ENCODE data around the gene RIOK2.
"Not testable (repeated sequence)": the region's sequence is repeated elsewhere in the genome, so short reads cannot be mapped to it uniquely, and the experiment has no call there.

Gene RIOK2

DNA sequence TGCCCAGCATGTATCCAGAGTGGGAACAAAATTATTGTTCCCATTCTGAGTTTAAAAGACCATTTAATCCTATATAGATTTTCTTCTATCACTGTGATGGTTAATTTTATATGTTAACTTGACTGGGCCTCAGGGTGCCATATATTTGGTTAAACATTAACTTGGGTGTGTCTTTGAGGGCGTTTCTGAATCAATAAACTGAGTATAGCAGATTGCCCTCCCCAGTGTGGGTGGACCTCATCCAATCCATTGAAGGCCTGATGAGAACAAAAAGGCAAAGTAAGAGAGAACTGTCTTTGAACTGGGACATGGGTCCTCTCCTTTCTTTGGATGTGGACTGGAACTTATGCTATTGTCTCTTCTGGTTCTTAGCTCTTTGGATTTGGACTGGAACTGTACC lies 17.3 kb downstream of the RIOK2 start:
- no peak for DNase-seq

DNA sequence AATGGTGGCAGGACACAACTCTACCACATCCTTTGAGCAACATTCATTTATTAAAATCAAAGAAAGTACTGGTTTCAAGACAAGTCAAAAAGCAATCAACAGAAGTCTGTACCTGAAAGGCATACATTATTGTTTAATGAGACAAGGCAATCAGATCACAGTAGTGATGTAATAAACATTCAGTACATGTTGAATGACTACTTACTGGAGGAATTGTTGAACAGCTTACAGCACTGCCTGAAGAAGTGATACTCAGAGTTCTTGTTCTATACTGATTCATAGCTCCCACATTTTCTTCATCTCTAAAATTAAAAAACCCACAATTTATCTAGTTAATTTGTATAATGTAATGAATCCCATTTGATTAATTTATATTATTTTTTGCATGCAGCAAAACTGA lies 18.2 kb downstream of the RIOK2 start:
- DNase-seq: no peak

DNA sequence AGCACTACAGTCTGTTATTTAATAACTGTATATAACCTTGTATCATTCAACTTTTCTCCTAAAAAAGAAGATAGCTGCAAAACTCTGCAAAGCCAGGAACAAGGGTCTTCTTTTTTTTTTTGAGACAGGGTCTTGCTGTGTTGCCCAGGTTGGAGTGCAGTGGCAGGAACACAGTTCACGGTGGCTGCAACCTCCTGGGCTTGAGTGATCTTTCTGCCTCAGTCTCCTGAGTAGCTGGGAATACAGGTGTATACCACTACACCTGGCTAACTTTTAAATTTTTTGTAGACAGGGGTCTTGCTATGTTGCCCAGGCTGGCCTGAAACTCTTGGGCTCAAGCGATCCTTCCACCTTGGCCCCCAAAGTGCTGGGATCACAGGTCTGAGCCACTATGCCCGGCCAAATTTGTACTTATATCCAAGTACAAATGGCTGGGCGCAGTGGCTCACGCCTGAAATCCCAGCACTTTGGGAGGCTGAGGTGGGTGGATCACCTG lies 19.2 kb downstream of the RIOK2 start:
- no peak for DNase-seq

DNA sequence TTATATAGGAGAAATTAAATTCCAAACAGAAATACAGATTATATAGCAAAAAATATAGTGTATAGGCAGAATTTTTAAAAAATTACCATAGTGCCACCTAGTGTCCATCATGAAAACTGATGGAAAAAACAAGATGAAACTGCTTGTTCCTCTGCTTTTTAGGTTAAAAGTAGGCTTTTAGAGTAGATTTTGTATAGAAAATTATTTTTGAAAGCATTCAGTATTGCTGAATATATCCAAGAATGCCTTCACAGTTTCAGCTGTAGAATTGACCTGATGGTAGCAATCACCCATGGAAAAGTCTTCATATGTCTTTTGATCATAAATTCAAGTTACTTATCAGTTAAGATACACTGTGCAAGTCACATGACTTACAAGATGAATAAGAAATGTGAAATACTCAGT lies 19.7 kb downstream of the RIOK2 start:
- no peak for DNase-seq

DNA sequence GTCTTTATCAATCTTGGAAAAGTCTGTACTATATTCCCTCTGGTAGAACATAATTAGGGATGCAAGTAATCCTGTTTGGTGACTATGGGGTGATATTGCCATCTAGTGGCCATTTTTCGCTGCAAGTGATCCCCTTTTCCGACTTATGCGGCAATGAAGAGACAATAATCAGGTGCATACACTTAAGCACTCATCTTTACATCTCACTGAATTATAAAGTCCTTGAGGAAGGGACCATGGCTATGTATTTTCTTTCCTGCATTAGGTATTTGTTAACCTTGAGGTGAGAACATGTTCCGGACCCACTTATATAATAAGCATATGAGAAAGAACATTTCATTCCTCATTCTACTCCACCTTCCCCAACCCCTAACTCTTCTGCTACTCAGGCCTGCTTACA lies 21.0 kb downstream of the RIOK2 start:
- peak; percentile 50 for DNase-seq

DNA sequence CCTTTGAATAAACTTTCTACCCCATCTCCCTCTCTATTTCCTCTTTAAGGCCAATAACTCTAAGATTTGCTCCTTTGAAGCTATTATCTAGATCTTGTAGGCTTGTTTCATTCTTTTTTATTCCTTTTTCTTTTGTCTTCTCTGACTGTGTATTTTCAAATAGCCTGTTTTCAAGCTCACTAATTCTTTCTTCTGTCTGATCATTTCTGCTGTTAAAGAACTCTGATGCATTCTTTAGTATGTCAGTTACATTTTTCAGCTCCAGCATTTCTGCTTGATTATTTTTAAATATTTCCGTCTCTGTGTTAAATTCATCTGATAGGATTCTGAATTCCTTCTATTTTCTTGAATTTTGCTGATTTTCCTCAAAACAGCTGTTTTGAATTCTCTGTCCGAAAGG lies 25.4 kb downstream of the RIOK2 start:
- DNase-seq: no peak

DNA sequence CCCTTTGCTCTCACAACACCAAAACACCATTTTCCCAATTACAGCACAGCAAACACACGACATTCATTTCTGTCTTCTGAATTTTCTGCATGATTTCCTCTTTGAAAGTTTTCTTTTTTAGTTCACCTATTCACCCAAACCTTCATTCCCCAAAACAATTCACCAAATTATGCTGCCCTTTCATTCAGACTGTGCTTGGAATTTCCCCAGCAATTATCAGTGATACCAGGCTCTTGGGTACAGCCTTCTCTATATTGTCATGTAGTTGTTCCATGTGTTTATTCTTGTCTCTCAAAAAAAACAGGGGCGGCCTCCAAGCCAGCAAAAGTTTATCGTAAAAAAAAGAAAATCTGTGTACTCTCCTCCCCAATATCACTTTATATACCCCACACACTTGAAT lies 31.7 kb downstream of the RIOK2 start:
- DNase-seq: no peak

DNA sequence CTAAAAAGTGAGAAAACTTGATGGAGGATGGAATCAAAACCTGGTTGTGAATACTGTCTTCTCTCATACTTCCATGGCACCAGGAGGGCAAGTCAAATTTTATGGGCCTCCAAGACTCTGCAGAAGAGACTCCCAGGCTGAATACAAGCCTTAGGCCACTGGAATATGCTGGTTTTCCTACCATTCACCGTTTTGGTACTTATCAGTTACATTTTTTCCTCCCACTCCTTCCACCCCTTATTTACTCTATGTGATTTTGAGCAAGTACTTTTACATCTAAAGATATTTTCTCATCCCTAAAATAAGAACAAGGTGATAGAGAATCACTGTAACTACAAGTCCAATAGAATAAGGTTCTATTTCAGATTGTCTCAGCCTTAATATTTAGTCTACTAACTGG lies 32.6 kb downstream of the RIOK2 start:
- no peak for DNase-seq

DNA sequence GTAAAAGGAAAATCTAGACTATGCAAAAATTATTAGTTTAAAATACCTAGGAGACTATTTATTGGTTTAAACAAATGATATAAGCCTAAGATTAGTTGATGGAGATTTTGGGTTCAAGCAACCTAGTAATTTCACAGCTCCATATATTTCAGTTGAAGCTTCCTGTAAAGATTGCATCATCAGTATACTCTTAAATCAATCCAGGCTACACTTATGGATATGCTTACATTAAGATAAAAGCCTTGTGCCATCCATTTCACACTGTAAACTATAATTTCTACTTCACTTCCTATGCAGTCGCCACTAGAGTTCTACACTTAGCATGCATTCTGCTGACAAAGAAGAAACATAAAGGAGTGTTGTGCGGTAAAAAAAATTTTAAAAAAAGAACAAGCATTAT lies 33.3 kb downstream of the RIOK2 start:
- no peak for DNase-seq

DNA sequence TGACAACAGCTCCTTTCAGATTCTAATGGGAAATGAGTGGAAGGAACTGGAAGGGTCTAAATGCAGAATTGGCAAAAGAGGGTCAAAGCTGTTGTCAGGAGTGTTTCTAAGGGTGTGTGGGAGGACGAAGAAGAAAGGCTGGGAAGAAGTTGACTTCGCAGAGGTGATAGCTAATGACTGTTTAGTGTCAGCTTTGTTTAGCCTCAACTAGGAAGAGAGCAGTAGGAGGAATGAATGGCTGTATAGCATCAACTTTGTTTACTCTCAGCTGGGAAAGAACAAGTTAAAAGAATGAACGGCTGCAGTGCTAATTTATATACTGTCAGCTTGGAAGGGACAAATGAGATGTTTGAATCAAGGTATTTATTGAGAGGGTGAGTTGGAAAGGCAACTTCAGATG lies 34.8 kb downstream of the RIOK2 start:
- no peak for DNase-seq

DNA sequence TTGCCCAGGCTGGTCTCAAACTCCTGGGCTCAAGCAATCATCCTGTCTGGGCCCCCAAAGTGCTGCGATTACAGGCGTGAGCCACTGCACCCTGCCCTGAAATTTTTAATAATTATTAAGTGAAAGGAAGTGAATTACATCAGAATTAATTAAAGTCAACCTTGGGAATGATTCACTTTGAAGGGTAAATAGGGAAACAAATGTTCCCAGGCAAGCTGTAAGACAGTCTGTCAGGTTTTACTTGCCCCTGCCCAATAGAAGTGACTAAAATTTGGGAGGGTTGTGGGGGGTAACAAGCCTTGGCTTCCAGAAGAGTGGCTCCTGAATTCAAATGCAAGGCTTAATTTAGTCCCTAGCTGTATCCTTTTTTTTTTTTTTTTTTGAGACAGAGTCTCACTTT lies 39.3 kb downstream of the RIOK2 start:
- no peak for DNase-seq

DNA sequence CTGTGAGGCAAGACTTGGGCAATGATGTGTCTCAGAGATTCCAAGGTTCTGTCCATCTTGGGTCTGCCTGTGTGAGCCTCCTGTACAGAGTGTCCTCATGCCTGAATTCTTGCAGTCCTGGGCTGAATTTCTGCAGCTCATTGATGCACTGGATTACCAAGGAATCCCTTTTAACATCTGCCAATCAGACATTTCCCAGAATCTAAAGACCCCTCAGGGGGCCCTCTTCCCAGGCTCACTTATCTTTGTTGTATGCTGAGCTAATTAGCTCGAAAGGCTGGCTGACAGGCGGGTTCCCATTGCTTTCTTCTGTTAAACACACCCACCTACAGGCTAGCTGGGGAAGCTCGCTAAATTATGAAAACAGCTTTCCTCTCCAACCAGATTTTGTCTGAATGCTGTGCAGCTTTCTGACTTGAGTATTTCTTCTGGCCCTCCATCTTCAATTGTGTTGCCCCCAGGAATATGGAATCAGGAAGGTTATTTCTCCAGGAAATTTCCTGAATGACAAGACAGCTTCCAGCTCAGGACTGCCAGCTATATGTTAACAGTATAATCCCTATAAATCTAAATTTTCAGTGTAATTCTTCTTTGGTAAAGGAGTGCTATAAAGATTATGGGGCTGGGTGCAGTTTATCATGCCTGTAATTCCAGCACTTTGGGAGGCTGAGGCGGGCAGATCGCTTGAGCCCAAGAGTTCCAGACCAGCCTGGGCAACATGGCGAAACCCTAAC lies 40.4 kb downstream of the RIOK2 start, which contains the start of gene LIX1:
Gene LIX1, minus strand, starts transcription at position 91 of the 734 bp plus-strand sequence. Its CDS starts 35 bp downstream, at position 56.
- DNase-seq: peak; percentile 43

DNA sequence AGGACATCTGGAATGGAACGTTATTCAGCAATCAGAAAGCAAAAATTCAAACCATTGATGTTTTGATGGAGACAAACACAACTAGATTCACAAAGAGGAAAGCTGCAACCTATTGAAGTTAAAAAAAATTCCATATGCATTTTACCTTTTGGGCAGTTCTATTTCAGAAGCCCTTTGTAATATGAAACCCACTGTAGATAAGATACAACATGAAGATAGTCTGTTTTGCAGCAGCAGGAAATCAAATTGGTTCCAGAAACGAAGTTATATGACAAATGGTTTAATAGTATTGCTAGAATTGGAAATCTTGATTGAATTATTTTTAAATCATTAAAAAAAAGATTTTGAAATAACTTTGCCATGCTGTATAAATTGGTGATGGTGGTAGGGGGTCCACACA lies 41.5 kb downstream of the RIOK2 start:
- no peak for DNase-seq

DNA sequence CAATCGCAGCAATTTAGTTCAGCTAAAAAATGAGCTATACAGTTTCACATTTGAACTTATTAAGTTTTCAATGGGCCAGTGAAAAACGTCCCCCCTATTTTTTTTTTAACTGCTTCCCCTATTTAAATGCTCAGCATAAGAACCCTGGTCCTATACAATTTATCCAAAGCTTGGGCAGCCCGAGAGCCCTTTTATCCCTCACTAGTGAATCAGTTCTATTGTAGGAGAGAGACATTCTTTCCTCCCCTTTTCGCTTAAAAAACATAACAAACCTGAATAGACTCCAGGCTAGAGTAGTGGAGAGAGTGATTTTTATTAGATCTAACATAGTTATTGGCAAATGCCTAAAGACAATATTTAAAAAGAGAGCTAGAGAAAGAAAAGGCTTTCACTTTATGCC lies 42.0 kb downstream of the RIOK2 start:
- no peak for DNase-seq

DNA sequence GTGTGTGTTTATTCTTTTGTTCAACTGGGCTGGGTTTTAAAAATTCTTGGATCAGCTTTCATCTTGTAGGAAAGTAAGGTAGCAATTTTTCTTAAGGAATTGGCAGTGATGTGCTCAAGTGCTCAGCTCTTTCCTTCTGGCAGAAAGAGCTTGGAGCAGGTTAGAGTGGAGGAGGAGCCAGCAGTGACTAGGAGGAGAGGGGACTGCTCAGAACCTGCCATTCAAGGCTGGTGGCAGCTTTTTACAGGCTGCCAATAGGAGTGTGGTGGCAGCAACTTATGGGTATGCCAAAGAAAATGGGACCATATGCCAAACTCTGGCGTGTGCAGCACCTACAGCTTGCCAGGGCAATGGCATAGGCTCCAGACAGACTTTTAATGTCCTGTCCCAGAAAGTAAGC lies 42.8 kb downstream of the RIOK2 start:
- not testable (repeated sequence) for DNase-seq

DNA sequence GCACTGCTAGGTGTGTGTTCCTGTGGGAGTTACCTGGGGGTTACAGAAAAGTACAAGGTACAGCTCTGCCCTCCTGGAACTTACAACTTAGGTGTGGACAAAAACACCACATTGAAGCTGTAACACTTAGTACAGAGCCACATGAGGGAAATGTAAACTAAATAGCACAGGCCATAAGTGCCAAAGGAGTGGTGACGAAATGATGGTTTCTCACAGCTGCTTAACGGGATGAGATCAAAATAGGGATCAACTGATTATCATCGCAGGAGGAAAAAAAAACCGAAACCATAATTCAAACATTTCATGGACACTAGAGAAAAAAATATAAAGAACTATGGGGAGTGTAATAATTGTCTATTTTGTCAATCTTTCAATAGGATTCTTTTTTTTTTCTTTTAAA lies 46.6 kb downstream of the RIOK2 start:
- DNase-seq: no peak

DNA sequence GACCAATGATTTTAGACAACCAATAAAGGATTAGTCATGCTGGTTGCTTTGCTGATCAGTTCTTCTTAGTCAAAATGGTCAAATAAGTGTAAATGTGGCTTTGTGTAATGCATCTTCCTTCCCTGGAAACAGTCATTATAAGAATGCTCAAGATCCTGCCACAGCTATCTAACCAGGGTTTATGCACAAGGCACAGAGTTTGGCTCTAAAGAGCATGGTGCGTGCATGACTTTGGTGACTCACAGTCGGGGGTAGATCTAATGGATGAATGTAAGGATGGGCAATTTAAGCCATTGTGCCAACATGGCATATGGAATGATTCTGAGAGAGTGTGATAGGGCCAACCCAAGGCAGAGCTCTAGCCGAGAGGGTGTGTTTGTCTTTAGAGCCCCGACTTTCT lies 47.2 kb downstream of the RIOK2 start:
- peak; percentile 24 for DNase-seq

DNA sequence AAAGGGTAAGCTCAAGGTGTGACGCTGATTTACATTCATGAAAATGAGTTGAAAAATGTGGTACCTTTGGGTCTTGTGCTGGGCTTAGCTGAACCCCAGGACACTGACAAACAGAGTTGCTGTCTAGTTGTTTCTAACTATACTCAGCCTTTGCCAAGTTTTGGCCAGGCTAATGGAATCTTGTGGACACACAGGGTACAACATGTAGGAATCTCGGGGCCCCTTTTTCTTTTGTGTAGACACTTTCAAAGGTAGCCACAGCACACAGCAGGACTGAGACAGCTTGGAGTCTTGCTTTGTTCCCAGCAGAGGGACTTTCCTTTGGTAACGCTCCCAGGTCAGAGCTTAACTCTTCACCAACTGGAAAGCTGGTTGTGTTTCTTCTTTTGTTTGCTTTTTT lies 48.4 kb downstream of the RIOK2 start:
- no peak for DNase-seq

DNA sequence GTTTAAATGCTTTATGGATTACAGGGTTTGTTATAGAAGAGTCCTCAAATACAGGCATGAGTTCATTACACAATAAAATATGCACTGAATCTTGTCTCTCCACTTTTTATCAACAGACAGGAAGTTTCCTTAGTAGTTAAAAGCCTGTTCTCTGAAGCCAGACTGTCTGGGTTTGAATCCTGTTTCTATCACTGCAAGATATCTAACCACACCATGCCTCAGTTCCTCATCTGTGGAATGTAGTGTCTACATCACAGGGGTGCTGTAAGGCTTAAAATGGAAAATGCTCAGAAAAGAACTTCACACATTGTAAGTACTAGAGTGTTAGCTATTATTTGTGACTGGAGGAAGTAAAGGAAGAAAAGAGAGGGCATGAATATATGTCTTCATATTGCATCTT lies 49.9 kb downstream of the RIOK2 start:
- DNase-seq: no peak

DNA sequence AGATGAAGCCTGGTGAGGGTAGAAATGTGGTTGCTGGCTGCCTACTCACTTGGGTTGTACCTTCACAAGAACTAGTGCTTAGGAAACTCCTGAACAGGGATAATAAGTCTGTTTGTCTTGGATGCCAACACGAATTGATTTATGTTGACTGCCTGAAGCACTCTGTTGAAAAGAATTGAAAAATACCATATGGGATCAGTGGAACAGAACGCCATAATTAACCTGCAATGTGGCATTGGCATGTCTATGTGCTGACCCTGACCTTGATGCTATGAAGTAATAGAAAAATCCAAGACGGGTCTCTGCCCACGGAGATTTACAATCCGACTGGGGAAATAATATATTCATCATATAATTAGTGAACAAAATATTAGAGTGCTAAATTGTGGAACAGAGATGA lies 51.1 kb downstream of the RIOK2 start:
- no peak for DNase-seq

DNA sequence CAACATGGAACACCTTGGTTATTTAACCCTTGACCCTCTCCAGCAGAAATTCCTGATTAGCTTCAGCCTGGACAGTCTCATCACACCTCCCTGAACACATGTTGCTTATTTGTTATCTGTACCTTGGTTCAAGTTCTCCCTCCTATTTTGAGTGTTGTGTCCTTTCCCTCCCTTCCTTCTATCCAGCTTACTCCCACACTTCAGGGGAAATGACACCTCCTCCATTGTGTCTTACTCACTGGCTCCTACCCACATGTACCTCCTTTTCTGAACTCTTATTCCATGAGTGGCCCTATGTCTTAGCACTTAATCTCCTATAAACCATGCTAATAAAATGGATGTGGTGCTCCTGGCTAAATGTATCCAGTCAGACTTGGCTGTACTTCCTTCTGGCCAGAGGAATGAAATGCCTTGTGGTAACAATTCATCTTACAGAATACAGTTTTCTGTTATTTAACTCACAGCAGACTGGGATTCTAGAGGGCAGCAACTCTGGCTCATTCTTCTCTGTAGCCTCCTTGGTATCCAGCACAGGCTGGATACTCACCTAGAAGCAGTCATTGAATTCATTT lies 51.8 kb downstream of the RIOK2 start:
- no peak for DNase-seq

DNA sequence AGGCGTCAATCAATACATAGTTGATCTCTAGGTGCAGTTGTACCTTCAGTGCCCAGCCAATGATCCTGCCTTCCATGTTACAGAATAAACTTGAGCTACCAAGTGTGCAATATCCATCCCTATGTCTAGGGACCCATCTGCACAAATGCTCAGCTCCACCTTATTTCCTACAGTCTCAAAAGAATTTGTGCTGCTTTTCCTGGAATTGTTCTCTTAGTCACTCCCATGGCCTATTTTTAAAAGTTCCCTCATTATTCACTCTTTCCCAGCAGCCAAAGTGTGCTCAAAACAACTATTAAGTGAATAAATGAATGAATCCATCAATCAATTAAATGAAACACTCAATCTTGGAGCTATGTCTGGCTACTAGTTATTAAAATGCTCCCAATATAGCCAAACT lies 55.3 kb downstream of the RIOK2 start:
- no peak for DNase-seq

DNA sequence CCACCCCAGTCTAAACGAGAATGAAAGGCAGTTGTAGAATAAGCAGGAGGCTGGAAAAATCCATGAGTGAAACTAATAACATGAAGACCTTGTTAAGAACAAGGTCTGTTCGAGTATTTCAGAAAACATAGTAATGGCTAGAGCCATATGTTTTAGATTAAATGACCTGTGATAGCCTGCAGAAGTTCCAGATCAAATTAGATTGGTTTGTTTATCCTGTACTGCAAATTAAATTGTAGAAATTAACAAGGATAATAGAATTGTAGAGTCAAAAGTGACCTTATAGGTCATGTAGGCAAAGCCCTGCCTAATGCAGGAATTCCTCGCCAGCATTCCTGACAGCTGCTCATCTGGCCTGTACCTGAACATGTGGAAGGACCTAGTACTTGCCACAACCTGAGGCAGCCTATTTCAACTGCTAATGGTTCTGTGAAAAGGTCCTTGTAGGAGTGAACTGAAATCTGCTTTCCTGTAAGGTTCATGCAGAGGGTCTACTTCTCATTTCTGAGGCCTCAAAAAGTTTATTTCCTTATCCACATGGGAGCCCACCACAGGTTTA lies 57.8 kb downstream of the RIOK2 start:
- no peak for DNase-seq

DNA sequence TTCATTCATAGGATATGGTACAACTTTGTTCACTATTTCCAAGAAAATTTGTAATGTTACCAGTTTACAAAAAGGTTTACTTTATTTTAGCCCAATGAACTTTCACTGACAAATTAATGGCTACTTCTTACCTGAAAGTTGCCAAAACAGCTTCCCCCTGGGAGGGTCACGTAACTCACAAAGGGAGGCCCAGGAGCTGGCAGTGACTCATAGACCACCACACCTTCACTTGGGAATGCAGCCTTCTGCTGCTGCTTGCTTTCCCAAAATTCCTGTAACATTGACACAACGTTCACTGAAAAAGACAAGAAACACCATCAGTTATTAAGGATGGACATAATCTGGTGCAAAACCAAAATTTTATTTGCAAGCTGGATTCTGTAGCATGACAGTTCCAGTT lies 58.7 kb downstream of the RIOK2 start:
- no peak for DNase-seq

DNA sequence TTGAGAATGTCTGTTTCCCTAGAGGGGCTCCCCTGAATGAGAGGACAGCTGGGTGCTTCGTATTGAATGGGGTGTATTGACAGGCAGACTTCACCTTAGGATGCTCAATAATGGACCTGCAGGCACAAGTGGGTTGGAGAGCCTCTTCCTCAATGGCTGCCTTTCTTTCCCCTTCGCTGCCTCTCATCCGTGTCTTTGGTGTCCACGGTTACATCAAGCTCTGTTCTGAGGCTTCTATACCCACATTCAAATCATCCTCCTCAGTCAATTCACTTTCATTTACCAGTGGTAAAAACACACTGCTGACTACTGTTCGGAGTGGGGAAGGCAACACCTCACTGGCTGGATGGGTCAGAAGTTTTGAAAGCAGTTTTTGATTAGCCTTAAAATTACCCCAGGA lies 61.2 kb downstream of the RIOK2 start:
- no peak for DNase-seq

All from activated CD4-positive, alpha-beta T cell treated with anti-CD3 and anti-CD28 coated beads for 48 hours (primary cell).